NCI-H1417 treated with DMSO at 0.1 percent for 48 hours (cell line): ENCODE data around the gene CAMTA1.
"Not testable (repeated sequence)": the region's sequence is repeated elsewhere in the genome, so short reads cannot be mapped to it uniquely, and the experiment has no call there.

Experiments used
- DNase-seq: peaks from one replicate; lab custom pipeline; 2025; lab: John Stamatoyannopoulos, UW

CAMTA1 gene, protein sequence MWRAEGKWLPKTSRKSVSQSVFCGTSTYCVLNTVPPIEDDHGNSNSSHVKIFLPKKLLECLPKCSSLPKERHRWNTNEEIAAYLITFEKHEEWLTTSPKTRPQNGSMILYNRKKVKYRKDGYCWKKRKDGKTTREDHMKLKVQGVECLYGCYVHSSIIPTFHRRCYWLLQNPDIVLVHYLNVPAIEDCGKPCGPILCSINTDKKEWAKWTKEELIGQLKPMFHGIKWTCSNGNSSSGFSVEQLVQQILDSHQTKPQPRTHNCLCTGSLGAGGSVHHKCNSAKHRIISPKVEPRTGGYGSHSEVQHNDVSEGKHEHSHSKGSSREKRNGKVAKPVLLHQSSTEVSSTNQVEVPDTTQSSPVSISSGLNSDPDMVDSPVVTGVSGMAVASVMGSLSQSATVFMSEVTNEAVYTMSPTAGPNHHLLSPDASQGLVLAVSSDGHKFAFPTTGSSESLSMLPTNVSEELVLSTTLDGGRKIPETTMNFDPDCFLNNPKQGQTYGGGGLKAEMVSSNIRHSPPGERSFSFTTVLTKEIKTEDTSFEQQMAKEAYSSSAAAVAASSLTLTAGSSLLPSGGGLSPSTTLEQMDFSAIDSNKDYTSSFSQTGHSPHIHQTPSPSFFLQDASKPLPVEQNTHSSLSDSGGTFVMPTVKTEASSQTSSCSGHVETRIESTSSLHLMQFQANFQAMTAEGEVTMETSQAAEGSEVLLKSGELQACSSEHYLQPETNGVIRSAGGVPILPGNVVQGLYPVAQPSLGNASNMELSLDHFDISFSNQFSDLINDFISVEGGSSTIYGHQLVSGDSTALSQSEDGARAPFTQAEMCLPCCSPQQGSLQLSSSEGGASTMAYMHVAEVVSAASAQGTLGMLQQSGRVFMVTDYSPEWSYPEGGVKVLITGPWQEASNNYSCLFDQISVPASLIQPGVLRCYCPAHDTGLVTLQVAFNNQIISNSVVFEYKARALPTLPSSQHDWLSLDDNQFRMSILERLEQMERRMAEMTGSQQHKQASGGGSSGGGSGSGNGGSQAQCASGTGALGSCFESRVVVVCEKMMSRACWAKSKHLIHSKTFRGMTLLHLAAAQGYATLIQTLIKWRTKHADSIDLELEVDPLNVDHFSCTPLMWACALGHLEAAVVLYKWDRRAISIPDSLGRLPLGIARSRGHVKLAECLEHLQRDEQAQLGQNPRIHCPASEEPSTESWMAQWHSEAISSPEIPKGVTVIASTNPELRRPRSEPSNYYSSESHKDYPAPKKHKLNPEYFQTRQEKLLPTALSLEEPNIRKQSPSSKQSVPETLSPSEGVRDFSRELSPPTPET (N-terminal part only)

DNA sequence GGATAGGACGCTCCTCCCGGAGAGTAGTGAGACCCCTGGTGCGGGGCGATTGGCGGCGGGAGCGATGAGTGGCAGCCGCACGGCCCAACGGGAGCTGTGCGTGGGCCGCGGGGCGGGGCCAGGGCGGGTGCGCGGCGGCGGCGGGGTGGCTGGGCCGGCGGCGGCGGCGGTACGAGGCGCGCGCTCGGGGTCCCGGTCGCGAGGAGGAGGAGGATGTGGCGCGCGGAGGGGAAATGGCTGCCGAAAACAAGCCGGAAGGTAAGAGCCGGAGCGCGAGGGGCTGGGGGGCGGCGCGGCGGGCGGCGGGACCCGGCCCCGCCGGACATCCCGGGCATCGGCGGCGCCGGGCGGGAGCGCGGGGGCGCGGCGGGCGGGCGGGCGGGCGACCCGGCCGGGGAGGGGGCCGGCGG lies at the start of gene CAMTA1:
Gene CAMTA1, plus strand, starts transcription at position 137 of the 410 bp plus-strand sequence. Its CDS starts 77 bp downstream, at position 214.
- DNase-seq: no peak

DNA sequence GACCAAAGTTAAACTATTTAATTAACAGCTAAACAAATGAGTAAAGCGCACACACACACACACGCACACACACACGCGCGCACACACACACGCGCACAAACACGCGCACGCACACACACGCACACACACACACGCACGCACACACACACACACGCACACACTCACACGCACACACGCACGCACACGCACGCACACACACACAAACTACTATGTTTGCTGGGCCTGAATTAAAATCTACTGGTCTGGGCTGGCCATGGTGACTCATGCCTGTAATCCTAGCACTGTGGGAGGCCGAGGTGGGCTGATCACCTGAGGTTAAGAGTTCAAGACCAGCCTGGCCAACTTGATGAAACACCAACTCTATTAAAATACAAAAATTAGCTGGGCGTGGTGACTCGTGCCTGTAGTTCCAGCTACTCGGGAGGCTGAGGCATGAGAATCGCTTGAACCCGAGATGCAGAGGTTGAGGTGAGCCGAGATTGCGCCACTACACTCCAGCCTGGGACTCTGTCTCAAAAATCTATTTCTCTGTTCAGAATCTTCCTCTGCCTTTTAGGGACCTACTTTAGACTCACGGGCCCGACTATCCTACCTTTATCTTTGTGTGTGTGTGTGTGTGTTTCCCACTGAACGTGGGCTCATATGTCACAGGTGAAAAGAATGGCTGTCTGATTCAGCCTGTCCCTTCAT lies 46.1 kb upstream of the CAMTA1 start:
- DNase-seq: no peak

DNA sequence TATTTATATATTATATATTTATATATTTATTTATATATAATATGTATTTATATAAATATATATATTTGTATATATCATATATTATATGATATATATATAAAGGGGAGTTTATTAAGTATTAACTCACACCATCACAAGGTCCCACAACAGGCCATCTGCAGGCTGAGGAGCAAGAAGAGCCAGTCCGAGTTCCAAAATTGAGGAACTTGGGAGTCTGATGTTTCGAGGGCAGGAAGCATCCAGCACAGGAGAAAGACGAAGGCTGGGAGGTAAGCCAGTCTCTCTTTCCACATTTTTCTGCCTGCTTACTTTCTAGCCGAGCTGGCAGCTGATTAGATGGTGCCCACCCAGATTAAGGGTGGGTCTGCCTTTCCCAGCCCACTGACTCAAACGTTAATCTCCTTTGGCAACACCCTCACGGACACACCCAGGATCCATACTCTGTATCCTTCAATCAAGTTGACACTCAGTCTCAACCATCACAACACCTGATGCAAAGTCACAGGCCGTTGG lies 42.5 kb upstream of the CAMTA1 start:
- DNase-seq: not testable (repeated sequence)

GRCh38 chr1:6743189-6744101 lies 41.8 kb upstream of the CAMTA1 start:
- DNase-seq: no peak

DNA sequence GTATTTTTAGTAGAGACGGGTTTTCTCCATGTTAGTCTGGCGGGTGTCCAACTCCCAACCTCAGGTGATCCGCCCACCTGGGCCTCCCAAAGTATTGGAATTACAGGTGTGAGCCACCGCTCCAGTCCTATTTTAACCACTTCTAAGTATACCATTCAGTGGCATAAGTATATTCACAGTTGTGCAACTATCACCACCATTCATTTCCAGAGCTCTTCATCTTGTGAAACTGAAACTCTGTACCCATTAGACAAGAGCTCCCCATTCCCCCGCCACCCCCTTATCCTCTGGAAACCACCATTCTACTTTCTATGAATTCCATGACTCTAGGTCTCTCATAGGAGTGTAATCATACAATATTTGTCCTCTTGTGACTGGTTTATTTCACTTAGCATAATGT lies 40.2 kb upstream of the CAMTA1 start:
- no peak for DNase-seq

GRCh38 chr1:6747674-6748073 lies 37.6 kb upstream of the CAMTA1 start:
- no peak for DNase-seq

DNA sequence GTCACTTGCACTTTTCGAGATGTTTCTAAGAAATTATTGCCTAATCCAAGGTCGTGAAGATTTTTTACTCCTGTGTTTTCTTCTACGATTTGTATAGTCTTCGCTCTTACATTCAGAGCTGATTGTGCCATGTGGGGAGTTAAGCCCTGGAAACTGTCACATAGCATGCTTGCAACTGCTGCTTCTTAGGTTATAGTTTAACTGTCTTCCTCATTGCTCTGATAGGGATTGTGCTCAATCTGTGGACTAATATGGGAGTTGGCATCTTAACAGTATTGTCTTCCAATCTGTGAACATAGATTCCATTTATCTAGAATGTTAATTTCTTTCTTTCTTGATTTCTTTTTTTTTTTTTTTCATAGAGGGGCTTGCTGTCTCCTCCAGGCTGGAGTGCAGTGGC lies 34.8 kb upstream of the CAMTA1 start:
- DNase-seq: no peak

- DNase-seq: no peak
These were observed 31.7 kb upstream of the CAMTA1 start for GRCh38 chr1:6753320-6754140.

- no peak for DNase-seq
These were observed 28.8 kb upstream of the CAMTA1 start for GRCh38 chr1:6756457-6756856.

- DNase-seq: no peak
These were observed 27.4 kb upstream of the CAMTA1 start for GRCh38 chr1:6757719-6758435.

DNA sequence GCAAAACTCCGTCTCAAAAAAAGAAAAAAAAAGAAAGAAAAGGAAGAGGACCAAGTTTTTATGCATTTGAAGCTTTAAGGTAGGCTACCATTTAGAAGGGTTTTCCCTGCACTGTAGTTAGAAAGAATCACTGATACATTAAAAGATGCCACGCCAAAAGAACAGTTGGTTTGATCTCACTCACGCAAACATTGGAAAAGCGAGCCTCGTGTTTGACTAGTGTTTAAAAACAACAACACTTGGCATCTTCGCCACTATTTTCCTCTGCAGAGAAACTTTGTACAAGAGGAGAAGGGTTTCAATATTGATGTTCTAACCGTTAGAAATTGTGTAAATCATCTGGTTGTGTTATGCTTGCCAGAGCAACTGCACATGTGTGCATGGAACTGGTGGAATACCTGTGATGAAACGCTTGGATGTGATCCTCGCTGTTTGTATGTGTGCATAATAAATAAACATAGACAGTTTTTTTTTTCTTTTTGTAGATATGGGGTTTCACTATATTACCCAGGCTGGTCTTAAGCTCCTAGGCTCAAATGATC lies 24.0 kb upstream of the CAMTA1 start:
- no peak for DNase-seq

DNA sequence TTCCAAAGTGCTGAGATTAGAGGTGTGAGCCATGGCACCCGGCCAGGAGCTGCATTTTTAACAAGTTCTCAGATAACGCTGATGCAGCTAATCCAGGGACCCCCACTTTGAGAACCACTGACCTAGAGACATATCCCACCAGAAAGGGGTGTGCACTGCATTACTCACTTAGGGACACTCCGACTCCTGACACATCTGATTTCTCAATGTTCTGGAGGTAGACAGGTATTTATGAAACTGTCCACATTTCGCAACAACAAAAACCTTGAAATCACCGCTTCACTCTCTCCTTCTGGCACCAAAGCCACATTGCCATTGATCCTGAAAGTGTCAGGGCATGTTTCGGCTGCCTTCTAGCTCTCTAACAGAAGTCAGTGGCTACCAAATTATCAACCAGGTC lies 23.2 kb upstream of the CAMTA1 start:
- no peak for DNase-seq

DNA sequence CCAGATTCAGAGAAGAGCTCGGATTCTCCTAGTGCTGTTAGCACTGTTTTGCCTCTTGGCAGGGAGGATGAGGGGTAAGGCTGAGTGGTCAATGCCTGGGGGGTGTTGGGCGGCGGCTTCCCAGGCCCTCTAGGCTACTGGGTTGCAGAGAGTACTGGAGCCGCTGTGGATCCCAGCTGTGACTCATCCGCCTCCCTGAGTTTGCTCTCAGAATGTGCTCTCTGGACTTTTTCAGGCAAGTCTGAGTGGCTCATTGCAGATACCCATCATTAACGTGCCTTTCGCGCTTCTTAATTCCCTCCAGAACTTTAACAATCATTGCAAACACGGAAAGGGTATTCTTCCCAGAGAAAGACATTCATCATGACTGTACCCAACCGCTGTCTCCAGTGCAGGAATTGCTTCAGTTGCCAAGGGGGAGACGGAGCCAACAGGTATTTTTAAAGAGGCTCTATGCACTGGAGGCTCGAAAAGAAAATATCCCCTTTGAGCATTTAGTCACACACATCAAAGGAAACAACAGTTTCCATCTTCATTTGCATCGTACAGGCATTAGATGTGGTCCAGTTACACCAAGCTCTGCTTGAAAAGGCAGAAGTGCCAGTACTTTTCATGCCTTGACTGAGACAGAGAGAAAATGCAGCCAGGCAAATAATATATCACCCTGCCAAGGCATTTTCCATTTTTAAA lies 14.4 kb upstream of the CAMTA1 start:
- no peak for DNase-seq

GRCh38 chr1:6771441-6771769 lies 13.8 kb upstream of the CAMTA1 start:
- DNase-seq: no peak

- no peak for DNase-seq
These were observed 10.9 kb upstream of the CAMTA1 start for GRCh38 chr1:6774381-6774780.

DNA sequence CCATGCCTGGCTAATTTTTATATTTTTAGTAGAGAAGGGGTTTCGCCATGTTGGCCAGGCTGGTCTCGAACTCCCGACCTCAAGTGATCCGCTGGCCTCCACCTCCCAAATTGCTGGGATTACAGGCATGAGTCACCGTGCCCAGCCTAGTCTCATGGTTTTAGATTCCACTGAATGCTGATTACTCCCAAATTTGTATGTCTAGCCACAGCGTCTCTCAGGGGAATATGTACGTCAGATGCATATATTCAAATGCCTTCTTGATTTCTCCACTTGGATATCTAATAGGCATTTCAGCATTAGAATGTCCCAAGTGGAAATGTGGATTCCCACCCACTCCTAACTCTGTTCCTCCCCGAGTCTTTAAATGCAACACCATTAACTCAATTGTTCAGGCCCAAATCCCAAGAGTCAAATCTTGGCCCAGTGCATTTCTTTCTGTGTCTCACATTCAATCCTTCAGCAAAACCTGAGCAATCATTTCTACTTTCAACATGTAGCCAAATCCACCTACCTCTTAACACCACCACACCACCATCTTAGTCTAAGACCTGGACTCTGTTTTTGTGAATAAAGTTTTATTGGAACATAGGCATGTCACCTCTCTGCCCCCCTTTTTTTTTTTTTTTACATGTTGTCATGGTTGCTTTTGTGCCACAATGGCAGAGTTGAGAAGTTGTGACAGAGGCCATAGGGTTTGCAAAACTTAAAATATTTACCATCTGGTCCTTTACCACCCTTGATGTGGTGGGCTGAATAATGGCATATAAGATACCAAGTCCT lies 9.8 kb upstream of the CAMTA1 start:
- DNase-seq: no peak

DNA sequence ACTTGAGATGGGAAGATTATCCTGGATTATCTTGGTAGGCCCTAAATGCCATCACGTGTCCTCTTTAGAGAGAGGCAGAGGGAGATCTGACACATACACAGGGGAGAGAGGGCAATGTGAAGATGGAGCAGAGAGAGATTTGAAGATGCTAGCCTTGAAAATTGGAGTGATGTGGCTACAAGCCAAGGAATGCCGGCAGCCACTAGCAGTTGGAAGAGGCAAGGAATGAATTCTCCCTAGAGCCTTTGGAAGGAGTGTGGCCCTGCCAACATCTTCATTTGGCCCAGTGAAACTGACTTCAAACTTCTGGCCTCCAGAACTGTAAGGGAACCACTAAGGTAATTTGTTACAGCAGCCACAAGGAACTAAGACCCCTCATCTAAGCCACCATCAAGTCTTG lies 8.9 kb upstream of the CAMTA1 start:
- no peak for DNase-seq
